Fibroblast of the aortic adventitia (primary cell): ENCODE measurements around the gene NAPEPLD. TPM values are rescaled to one million over a fixed set of nuclear protein-coding genes. Genes with fewer than 3 reads are reported as not detected.
"Not testable (repeated sequence)": the region's sequence is repeated elsewhere in the genome, so short reads cannot be mapped to it uniquely, and the experiment has no call there.

Experiments
- DNase-seq: peaks from one replicate; pipeline ENCODE4 v3.0.0-alpha.2; 2010; ENCODE audit warnings: low read depth
- H3K4me3 ChIP-seq: 2 replicates; pipeline ENCODE4 v1.5.1; 2011; ENCODE audit warnings: low read depth, mild to moderate bottlenecking, control low read depth, low read length, moderate library complexity
- total RNA-seq: library from RNA; depleted of rRNA; stranded (reverse); fragments of >200 nt; gene quantifications from 2 replicates; pipeline ENCODE4 v1.2.3, GENCODE V29; 2012; ENCODE audit warnings: low replicate concordance
- TF ChIP-seq, protein P1 (sequence below): IDR thresholded peaks from 2 replicates; pipeline ENCODE4 v1.5.1; 2011; ENCODE audit warnings: mild to moderate bottlenecking, low read length, control low read depth, inconsistent platforms; ENCODE audit not compliant: insufficient read depth

Gene NAPEPLD
- total RNA-seq, 1 donor = 39.3 TPM

DNA sequence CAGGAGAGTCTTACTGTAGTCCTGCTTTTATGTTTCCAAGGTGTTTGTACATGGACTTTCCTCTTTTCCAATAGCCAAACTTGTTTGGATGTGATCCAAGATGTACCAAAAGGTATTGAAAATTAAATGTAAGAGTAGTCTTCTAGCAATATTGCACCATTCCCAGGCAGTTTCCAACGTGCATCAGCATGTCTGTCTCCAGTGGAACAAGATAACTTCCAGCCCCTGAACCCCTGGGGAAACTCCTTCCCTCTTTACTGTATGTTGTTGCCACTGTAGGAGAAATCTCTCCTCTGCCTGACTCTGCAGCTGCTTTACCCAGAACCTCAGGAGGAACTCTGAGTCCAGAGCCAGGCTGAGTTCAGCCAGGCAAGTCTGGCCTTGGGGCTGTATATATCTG is 55.5 kb downstream of the NAPEPLD start:
- TF ChIP-seq, protein P1, sequence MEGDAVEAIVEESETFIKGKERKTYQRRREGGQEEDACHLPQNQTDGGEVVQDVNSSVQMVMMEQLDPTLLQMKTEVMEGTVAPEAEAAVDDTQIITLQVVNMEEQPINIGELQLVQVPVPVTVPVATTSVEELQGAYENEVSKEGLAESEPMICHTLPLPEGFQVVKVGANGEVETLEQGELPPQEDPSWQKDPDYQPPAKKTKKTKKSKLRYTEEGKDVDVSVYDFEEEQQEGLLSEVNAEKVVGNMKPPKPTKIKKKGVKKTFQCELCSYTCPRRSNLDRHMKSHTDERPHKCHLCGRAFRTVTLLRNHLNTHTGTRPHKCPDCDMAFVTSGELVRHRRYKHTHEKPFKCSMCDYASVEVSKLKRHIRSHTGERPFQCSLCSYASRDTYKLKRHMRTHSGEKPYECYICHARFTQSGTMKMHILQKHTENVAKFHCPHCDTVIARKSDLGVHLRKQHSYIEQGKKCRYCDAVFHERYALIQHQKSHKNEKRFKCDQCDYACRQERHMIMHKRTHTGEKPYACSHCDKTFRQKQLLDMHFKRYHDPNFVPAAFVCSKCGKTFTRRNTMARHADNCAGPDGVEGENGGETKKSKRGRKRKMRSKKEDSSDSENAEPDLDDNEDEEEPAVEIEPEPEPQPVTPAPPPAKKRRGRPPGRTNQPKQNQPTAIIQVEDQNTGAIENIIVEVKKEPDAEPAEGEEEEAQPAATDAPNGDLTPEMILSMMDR = no peak
- H3K4me3 ChIP-seq = no peak overlapping the region
- DNase-seq = no peak

DNA sequence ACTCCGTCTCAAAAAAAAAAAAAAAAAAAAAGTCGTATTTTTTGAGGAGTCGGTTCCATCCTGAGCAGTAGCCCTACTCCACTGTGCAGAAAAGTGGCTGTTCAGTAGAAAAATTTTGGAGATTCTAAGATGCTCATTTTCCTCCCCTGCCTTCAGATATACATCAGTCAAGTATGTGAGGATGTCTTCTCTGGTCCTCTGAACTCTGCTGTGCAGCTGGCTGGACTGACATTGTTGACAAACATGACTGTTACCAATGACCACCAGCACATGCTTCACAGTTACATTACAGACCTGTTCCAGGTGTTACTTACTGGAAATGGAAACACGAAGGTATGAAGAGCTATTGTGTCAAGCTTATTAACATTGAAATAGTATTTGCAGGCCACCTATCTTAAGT is 56.6 kb downstream of the NAPEPLD start:
- not testable (repeated sequence) for DNase-seq, H3K4me3 ChIP-seq

DNA sequence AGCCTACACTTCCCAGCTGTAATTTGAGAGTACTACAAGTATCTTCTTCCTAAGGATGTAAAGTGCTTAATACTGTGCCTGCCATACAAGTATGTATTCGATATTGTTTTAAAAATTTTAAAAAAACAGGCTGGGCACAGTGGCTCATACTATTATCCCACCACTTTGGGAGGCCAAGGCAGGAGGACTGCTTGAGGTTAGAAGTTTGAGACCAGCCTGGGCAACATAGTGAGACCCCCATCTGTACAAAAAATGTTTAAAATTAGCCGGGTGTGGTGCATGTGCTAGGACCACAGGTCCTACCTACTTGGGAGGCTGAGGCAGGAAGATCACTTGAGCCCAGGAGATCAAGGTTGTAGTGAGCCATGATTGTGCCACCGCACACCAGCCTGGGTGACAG is 65.7 kb downstream of the NAPEPLD start:
- H3K4me3 ChIP-seq = no peak overlapping the region
- TF ChIP-seq, protein P1 = no peak
- no peak for DNase-seq

DNA sequence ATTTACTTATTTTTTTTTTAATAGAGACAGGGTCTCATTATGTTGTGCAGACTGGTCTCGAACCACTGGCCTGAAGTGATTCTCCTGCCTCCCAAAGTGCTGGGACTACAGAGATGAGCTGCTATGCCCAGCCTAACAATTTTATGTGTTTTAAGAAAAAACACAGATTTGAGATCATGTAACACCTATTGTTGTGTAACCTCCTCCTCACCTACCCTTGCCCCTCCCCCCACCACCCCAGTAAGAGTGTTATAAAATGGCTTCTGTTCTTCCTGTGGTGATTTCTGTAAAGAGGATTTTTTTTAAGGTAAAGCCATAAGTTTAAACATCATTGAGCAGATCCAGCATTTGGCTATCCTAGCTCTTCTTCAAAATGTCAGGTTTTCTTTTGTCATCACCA is 66.4 kb downstream of the NAPEPLD start:
- DNase-seq = no peak
- H3K4me3 ChIP-seq = no peak overlapping the region
- TF ChIP-seq, protein P1 = no peak

DNA sequence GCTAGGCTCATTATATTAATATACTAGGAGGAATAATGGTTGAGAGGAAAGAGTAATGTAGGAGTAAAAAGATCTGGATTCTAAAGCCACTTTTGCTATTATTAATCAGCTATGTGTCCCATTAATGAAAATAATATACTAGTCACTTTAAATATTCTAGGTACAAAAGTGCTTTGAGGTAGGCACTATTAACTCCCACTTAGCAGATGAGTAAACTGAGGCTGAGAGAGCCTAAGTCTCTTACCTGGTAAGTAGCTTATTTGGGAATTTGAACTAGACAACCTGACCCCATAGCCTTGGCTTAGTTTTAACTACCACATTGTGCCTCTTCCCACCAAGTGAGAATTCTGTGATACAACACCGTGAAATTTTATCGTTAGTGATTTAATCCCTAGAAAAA is 68.0 kb downstream of the NAPEPLD start:
- TF ChIP-seq, protein P1 = no peak
- DNase-seq = no peak
- no peak overlapping the region for H3K4me3 ChIP-seq

DNA sequence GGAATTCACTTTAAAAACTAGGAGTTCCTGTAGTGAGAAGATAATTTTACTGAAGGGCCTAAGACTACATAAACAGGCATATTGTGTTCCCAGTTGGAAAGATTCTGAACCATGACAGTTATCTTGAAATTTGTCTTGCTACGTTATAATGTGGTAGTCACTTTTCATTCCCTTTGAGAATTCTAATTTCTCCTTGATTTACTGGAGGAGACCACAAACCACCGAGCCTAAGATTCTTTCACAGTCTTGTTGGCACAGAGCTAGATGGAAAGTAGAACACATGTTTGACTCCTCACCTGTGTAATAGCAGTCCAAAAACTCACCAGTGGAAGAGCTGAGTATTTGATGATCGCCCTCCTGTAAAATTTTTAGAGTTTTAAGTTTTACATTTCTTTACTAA is 69.1 kb downstream of the NAPEPLD start:
- TF ChIP-seq, protein P1 = no peak
- DNase-seq = no peak
- H3K4me3 ChIP-seq = no peak overlapping the region

DNA sequence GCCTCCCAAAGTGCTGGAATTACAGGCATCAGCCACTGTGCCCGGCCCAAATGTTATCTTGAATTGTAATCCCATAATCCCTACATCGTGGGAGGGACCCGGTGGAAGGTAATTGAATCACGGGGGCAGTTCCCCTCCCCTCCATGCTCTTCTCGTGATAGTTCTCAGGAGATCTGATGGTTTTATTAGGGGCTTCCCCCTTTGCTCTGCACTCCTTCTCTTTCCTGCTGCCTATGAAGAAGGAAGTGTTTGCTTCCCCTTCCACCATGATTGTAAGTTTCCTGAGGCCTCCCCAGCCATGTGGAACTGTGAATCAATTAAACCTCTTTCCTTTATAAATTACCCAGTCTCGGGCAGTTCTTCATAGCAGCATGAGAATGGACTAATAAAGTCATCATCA is 70.7 kb downstream of the NAPEPLD start:
- not testable (repeated sequence) for DNase-seq, H3K4me3 ChIP-seq

DNA sequence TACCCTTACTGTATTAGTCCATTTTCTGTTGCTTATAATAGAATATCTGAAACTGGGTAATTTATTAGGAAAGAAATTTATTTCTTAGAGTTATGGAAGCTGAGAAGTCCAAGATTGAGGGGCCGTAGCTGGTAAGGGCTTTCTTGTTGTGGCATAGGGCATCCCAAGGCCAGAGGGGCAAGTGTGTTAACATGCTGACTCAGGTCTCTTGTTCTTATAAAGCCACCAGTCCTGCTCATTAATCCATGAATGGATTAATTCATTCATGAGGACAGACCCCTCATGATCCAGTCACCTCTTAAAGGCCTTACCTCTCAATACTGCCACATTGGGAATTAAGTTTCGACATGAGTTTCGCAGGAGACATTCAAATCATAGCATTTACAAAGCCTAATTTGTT is 71.6 kb downstream of the NAPEPLD start:
- TF ChIP-seq, protein P1 = no peak
- H3K4me3 ChIP-seq = no peak overlapping the region
- DNase-seq = no peak
